Activated CD8-positive, alpha-beta T cell treated with anti-CD3 and anti-CD28 coated beads, Interleukin-2, amount 10 ng/mL, durations not matched to agents 7 days and 5 days (primary cell): ENCODE data around the gene UPP1. TPM values are rescaled to one million over a fixed set of nuclear protein-coding genes. Genes with fewer than 3 reads are reported as not detected.
"Not testable (repeated sequence)": the region's sequence is repeated elsewhere in the genome, so short reads cannot be mapped to it uniquely, and the experiment has no call there.

Experiments
- ATAC-seq: fragments of 150-1000 bp; cut with Tn5 transposase; one replicate; pipeline ENCODE4 v1.10.0; 2021; ENCODE audit warnings: moderate library complexity
- CTCF ChIA-PET: fragments of 350-600 bp; sonication (Branson Sonifier 250); formaldehyde crosslinking; loops from one replicate; lab custom pipeline; 2021; ENCODE audit warnings: antibody characterized with exemption; lab: Charles Lee
- POLR2A ChIA-PET: fragments of 350-600 bp; sonication (Branson Sonifier 250); formaldehyde crosslinking; loops from one replicate; lab custom pipeline; 2021; ENCODE audit warnings: antibody characterized with exemption; lab: Charles Lee
- DNase-seq: peaks from one replicate; pipeline ENCODE4 v3.0.0-alpha.2; 2020
- H3K27ac Mint-ChIP-seq: one replicate; pipeline ENCODE4 v1.8.0; 2021; ENCODE audit warnings: mild to moderate bottlenecking, mixed read lengths
- H3K27me3 Mint-ChIP-seq: one replicate; pipeline ENCODE4 v1.8.0; 2021; ENCODE audit warnings: low read depth, mixed read lengths
- H3K36me3 Mint-ChIP-seq: one replicate; pipeline ENCODE4 v1.8.0; 2021; ENCODE audit warnings: low read depth, mixed read lengths
- H3K4me1 Mint-ChIP-seq: one replicate; pipeline ENCODE4 v1.8.0; 2021; ENCODE audit warnings: low read depth, mixed read lengths
- H3K4me3 Mint-ChIP-seq: one replicate; pipeline ENCODE4 v1.8.0; 2021; ENCODE audit warnings: mild to moderate bottlenecking, mixed read lengths
- H3K9me3 Mint-ChIP-seq: one replicate; pipeline ENCODE4 v1.8.0; 2022; ENCODE audit warnings: mixed read lengths; ENCODE audit not compliant: insufficient read depth
- total RNA-seq, 2 experiments: library from RNA; stranded (reverse); gene quantifications; one replicate each; pipeline ENCODE4 v1.2.3, GENCODE V29; 2021

UPP1 gene
- total RNA-seq, 2 experiments from 2014 or later: 60.7 to 68.4 TPM

DNA sequence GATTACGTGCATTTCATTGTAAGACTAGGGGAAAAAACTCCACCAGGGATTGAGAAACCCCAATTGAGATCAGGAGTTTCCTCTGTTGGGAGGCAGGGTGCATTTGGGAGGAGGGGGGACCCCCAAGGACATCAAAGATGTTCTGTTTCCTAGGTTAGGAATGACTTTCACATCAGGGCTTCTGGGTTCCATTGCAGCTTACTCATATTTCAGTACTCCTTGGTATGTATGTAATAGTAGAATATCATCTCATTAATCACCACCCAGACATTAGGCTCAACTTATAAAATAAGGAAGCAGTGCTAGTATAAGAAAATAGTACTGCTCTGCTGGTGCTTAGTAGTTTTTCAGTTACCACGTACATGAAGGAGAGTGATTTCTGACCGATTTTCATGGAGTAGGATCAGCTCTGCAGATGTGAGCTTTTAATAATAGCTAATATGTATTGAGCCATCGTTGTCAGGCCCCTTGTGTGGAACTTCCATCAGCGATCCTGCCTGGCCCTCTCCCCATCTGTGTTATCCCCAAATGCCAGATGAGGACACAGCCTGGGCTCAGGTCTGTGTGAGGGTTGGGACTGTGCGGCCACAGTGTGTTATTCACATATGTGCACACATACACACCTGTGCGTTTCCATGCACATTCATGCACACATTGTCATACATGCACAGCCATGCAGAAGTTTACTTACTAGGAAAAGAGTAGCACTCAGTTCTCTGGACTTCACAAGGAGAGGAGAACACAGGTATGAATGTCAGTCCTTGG is 23.5 kb downstream of the UPP1 start:
- DNase-seq (no peak), ATAC-seq (no peak)
- ChIA-PET POLR2A (no interaction called here), CTCF (no interaction called here)
- Mint-ChIP-seq H3K36me3 (peaks cover 19% of the 10 kb centered on the region), H3K4me3 (no peak overlapping the region), H3K27me3 (no peaks in the 10 kb centered on the region), H3K9me3 (no peaks in the 10 kb centered on the region), H3K4me1 (peaks cover 29% of the 10 kb centered on the region), H3K27ac (no peak overlapping the region)

DNA sequence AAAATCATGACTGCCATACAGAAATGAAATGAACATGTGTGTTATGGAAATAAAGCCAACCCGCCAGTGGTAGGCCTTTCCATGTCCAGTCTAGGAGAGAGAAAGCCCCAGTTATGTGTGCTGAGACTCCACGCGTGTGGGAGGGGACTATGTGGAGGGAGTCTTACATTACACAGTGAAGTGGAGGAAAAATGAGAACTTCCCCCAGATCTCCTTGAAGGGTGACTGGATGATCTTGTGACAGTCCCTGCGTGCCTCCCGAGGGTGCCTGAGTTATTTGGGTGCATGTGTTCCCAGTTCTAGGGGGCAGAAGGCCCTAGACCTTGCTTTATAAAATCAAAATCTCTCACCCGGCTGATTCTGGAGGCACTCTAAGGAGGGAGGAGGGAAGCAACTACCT is 24.2 kb downstream of the UPP1 start:
- ATAC-seq (no peak), DNase-seq (no peak)
- Mint-ChIP-seq H3K9me3 (no peaks in the 10 kb centered on the region), H3K27ac (no peak overlapping the region), H3K27me3 (no peaks in the 10 kb centered on the region), H3K4me3 (no peak overlapping the region), H3K4me1 (peaks cover 29% of the 10 kb centered on the region), H3K36me3 (peaks cover 12% of the 10 kb centered on the region)
- CTCF ChIA-PET: interaction anchor here (1.4 to 1.6 kb wide), 2 partner anchors 121 to 168 kb away, joined by 6 to 7 read pairs; no protein-coding TSS in a partner anchor
- POLR2A ChIA-PET: no interaction called here

DNA sequence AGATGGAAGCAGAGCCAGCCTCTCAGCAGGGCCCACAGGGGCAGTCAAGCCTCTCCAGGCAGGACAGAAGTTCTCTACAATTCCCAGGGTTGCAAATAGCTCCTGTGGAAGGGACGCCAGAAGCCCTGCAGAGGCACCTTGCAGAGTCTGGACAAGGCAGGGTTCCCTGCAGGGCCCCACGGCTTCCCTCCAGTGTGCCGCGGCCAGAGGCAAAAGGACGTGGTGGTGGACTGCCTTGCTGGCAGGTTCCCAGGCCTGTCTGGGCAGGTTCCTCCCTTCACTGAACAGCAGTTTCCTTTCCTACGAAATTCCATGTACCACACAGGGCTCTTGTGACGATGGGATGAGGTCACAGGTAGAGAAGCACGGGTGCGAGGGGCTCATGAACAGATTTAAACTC is 25.1 kb downstream of the UPP1 start:
- POLR2A ChIA-PET: interaction anchor here (1.3 kb wide), 1 partner anchor 122 kb away, joined by 4 read pairs; no protein-coding TSS in a partner anchor
- H3K36me3 Mint-ChIP-seq: peaks cover 4% of the 10 kb centered on the region
- H3K27ac Mint-ChIP-seq: no peak overlapping the region
- DNase-seq (no peak), ATAC-seq (no peak)
- H3K4me1 Mint-ChIP-seq: peaks cover 24% of the 10 kb centered on the region
- CTCF ChIA-PET: interaction anchor here (1.4 to 1.6 kb wide), 2 partner anchors 122 to 169 kb away, joined by 6 to 7 read pairs; no protein-coding TSS in a partner anchor
- H3K27me3 Mint-ChIP-seq: no peaks in the 10 kb centered on the region
- no peaks in the 10 kb centered on the region for H3K9me3 Mint-ChIP-seq
- no peak overlapping the region for H3K4me3 Mint-ChIP-seq

GRCh38 chr7:48114589-48114988 is 25.5 kb downstream of the UPP1 start:
- Mint-ChIP-seq H3K36me3 (peaks cover 1% of the 10 kb centered on the region), H3K4me1 (peaks cover 19% of the 10 kb centered on the region), H3K4me3 (no peak overlapping the region), H3K9me3 (no peaks in the 10 kb centered on the region), H3K27ac (no peak overlapping the region), H3K27me3 (no peaks in the 10 kb centered on the region)
- ChIA-PET POLR2A (interaction anchor here (1.3 kb wide), 1 partner anchor 123 kb away, joined by 4 read pairs; no protein-coding TSS in a partner anchor), CTCF (interaction anchor here (1.4 to 1.6 kb wide), 2 partner anchors 123 to 169 kb away, joined by 6 to 7 read pairs; no protein-coding TSS in a partner anchor)
- ATAC-seq: no peak
- DNase-seq: no peak

DNA sequence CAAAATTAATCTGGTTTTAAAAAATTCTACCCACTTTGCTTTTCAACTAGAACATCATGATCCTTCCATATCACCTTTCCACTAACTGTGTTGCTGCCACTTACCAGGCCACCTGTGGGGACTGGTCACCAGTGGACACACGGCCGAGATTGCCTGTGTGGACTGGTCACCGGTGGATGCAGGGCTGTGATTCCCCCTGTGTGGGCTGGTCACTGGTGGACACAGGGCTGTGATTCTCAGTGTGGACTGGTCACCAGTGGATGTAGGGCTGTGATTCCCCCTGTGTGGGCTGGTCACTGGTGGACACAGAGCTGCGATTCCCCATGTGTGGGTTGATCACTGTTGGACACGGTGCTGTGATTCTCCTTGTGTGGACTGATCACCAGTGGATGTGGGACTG is 27.0 kb downstream of the UPP1 start:
- peaks cover 8% of the 10 kb centered on the region for H3K4me1 Mint-ChIP-seq
- H3K4me3 Mint-ChIP-seq: no peak overlapping the region
- DNase-seq: no peak
- ChIA-PET CTCF (interaction anchor here (1.6 kb wide), 1 partner anchor 125 kb away, joined by 3 read pairs; no protein-coding TSS in a partner anchor), POLR2A (no interaction called here)
- H3K27me3 Mint-ChIP-seq: no peaks in the 10 kb centered on the region
- no peak for ATAC-seq
- H3K9me3 Mint-ChIP-seq: no peaks in the 10 kb centered on the region
- no peaks in the 10 kb centered on the region for H3K36me3 Mint-ChIP-seq
- no peak overlapping the region for H3K27ac Mint-ChIP-seq

DNA sequence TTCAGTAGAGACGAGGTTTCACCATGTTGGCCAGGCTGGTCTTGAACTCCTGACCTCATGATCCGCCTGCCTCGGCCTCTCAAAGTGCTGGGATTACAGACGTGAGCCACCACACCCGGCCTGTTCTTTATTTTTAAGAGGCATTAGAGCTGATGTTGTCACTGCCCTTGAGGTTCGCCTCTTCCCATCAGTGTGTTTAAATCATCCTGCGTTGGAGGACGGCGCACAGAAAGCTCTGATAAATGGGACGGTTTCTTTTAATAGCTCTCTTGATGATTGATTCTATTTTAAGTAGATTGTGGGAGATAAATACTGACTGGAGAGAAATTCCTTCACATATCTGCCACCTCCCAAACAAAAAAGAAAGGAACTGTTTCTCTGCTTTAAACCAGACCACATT is 29.0 kb downstream of the UPP1 start:
- CTCF ChIA-PET: interaction anchor here (1.0 kb wide), 1 partner anchor 9 kb away, joined by 3 read pairs; no protein-coding TSS in a partner anchor
- no peak for DNase-seq
- no peak overlapping the region for H3K4me3 Mint-ChIP-seq
- ATAC-seq: no peak
- H3K9me3 Mint-ChIP-seq: no peaks in the 10 kb centered on the region
- no peak overlapping the region for H3K27ac Mint-ChIP-seq
- H3K36me3 Mint-ChIP-seq: no peaks in the 10 kb centered on the region
- POLR2A ChIA-PET: no interaction called here
- peaks cover 8% of the 10 kb centered on the region for H3K4me1 Mint-ChIP-seq
- no peaks in the 10 kb centered on the region for H3K27me3 Mint-ChIP-seq

GRCh38 chr7:48120536-48120935 is 31.5 kb downstream of the UPP1 start:
- DNase-seq, H3K4me1 Mint-ChIP-seq, POLR2A ChIA-PET, H3K27me3 Mint-ChIP-seq, H3K4me3 Mint-ChIP-seq, ATAC-seq, H3K27ac Mint-ChIP-seq, H3K9me3 Mint-ChIP-seq, H3K36me3 Mint-ChIP-seq: not testable (repeated sequence)
- CTCF ChIA-PET: interaction anchor here (1.0 to 2.5 kb wide), 3 partner anchors 10 to 175 kb away, joined by 3 to 16 read pairs (median 4); no protein-coding TSS in a partner anchor

GRCh38 chr7:48126037-48126436 is 37.0 kb downstream of the UPP1 start:
- H3K27me3 Mint-ChIP-seq: peaks cover 19% of the 10 kb centered on the region
- no peak overlapping the region for H3K4me3 Mint-ChIP-seq
- no peak overlapping the region for H3K27ac Mint-ChIP-seq
- ChIA-PET CTCF (interaction anchor here (1.0 to 1.3 kb wide), 2 partner anchors 135 to 181 kb away, joined by 3 to 4 read pairs; no protein-coding TSS in a partner anchor), POLR2A (no interaction called here)
- H3K4me1 Mint-ChIP-seq: no peaks in the 10 kb centered on the region
- ATAC-seq: no peak
- DNase-seq: no peak
- no peaks in the 10 kb centered on the region for H3K9me3 Mint-ChIP-seq
- no peaks in the 10 kb centered on the region for H3K36me3 Mint-ChIP-seq

DNA sequence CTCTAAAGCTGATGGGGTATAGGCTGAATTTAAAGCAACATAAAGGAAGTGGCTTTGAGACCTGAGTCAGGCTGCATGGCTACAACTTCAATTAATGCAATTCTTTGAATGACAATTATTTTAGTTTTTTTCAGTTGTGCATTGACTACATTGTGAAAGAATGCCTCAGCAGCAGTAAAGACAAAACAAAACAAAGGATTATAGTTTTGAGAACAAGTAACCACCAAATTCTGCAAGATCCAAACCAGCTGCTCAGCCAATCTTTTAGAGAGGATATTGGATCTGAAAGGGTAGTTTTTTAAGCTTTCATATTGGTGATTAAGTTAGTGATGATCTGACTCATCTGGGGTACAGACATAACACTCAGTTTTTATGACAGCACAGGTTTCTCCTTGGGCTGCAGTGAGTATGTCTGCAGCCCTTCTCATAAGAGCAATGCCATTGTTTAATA is 41.6 kb downstream of the UPP1 start:
- DNase-seq (no peak), ATAC-seq (no peak)
- POLR2A ChIA-PET: no interaction called here
- Mint-ChIP-seq H3K4me1 (no peaks in the 10 kb centered on the region), H3K4me3 (no peak overlapping the region), H3K27ac (no peak overlapping the region), H3K27me3 (peaks cover 11% of the 10 kb centered on the region), H3K36me3 (no peaks in the 10 kb centered on the region), H3K9me3 (no peaks in the 10 kb centered on the region)
- CTCF ChIA-PET: no interaction called here

DNA sequence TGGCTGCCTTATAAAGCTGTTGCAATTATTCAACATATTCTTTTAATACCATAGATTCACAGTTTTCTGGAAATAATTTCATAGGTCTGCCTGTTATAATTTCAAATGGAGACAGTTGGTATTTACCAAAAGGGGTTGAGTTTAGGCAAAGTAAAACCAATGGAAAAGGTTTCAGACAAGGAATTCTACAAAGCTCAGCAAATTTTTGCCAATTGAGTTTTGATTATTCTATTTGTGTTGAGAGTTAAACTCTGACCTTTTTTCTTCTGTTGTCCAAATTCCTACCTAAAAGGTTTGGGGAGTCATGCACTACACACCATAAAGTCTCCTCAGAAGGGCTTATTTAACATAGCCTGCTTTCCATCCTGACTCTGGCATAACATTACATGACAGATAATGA is 43.7 kb downstream of the UPP1 start:
- Mint-ChIP-seq H3K36me3 (no peaks in the 10 kb centered on the region), H3K27ac (no peak overlapping the region), H3K27me3 (peaks cover 5% of the 10 kb centered on the region), H3K9me3 (no peaks in the 10 kb centered on the region), H3K4me3 (no peak overlapping the region), H3K4me1 (no peaks in the 10 kb centered on the region)
- ATAC-seq (no peak), DNase-seq (no peak)
- ChIA-PET CTCF (interaction anchor here (1.2 kb wide), 1 partner anchor 23 kb away, joined by 5 read pairs; no protein-coding TSS in a partner anchor), POLR2A (no interaction called here)

DNA sequence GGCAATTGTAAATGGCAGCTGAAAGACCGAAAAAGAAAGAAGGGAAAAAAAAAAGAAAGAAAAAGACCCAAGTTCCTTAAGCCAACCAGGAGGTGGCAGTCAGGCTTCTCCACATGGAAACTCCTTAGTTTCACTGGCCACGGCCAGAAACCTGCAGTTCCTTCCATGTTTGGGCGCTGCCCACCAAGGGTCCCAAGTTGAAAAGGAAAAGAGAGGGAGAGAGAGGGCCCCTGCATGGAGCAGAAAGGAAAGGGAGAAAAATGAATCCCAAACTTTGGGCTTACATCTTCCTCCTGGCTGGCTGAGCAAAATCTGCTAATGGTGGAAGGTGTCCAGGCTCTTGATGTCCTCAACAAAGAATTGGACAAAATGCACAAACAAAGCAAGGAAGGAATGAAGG is 50.4 kb downstream of the UPP1 start:
- DNase-seq: no peak
- no peaks in the 10 kb centered on the region for H3K9me3 Mint-ChIP-seq
- POLR2A ChIA-PET: no interaction called here
- no peaks in the 10 kb centered on the region for H3K36me3 Mint-ChIP-seq
- ATAC-seq: no peak
- H3K27me3 Mint-ChIP-seq: no peaks in the 10 kb centered on the region
- no peak overlapping the region for H3K27ac Mint-ChIP-seq
- no peak overlapping the region for H3K4me3 Mint-ChIP-seq
- peaks cover 4% of the 10 kb centered on the region for H3K4me1 Mint-ChIP-seq
- CTCF ChIA-PET: interaction anchor here (1.5 kb wide), 1 partner anchor 18 kb away, joined by 4 read pairs; no protein-coding TSS in a partner anchor
